ENCODE measurements around the gene DAD1.

The DAD1 gene

GRCh38 chr14:22563987-22564386 lies 25.0 kb downstream of the DAD1 start:
- no peak for DNase-seq (ENCODE audit: insufficient read length, low spot score)
- FAIRE-seq, result no peak
- TF ChIP-seq, protein P1, sequence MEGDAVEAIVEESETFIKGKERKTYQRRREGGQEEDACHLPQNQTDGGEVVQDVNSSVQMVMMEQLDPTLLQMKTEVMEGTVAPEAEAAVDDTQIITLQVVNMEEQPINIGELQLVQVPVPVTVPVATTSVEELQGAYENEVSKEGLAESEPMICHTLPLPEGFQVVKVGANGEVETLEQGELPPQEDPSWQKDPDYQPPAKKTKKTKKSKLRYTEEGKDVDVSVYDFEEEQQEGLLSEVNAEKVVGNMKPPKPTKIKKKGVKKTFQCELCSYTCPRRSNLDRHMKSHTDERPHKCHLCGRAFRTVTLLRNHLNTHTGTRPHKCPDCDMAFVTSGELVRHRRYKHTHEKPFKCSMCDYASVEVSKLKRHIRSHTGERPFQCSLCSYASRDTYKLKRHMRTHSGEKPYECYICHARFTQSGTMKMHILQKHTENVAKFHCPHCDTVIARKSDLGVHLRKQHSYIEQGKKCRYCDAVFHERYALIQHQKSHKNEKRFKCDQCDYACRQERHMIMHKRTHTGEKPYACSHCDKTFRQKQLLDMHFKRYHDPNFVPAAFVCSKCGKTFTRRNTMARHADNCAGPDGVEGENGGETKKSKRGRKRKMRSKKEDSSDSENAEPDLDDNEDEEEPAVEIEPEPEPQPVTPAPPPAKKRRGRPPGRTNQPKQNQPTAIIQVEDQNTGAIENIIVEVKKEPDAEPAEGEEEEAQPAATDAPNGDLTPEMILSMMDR (IDR thresholded peaks at IDR 0.05; ENCODE audit: insufficient read depth, missing control alignments), result no peak

- no peak for FAIRE-seq
- TF ChIP-seq, protein P1 (IDR thresholded peaks at IDR 0.05; ENCODE audit: insufficient read depth, missing control alignments), result no peak
- no peak for DNase-seq (ENCODE audit: insufficient read length, low spot score)
Observed at GRCh38 chr14:22561661-22562579, 27.1 kb downstream of the DAD1 start.

GRCh38 chr14:22561366-22561660 lies 27.7 kb downstream of the DAD1 start:
- TF ChIP-seq, protein P1 (IDR thresholded peaks at IDR 0.05; ENCODE audit: insufficient read depth, missing control alignments), result no peak
- no peak for FAIRE-seq

DNA sequence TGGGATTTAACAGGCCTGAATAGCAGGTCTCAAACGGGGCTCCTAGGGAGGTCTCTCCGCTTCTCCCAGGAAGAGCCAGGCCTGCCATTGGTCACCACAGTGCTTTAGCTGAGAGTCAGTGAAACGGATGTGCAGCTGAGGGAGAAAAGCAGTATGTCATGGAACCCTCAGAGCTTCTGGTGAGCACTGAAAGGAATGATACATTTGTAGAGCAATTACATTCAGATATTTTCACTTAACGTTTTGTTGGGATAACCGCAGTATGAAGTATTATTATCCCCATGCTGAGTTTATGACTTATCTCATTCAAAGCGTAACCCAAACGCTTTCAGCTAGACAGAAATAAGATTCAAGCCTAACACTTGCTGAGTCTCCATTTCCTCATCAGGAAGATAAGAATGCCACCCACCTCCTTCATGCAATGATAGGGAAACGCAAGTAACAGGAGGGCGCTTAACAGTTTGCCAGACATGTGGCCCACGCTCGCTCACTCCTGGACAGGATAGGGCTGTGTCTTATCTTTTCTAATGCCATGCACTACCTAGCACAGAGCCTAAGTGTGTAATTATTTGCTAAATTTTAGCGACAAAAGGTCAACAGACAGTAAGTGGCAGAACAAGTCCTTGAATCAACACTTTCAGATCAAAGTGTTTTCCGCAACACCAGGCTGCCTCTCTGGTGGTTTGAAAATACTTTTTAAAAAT lies 28.2 kb downstream of the DAD1 start:
- TF ChIP-seq, protein P1 (IDR thresholded peaks at IDR 0.05; ENCODE audit: insufficient read depth, missing control alignments), result no peak
- DNase-seq (ENCODE audit: insufficient read length, low spot score) (no peak), FAIRE-seq (no peak)

More at GRCh38 chr14:22561366-22561660, 27.7 kb downstream of the DAD1 start:
- no peak for DNase-seq (ENCODE audit: insufficient read length, low spot score)

DNA sequence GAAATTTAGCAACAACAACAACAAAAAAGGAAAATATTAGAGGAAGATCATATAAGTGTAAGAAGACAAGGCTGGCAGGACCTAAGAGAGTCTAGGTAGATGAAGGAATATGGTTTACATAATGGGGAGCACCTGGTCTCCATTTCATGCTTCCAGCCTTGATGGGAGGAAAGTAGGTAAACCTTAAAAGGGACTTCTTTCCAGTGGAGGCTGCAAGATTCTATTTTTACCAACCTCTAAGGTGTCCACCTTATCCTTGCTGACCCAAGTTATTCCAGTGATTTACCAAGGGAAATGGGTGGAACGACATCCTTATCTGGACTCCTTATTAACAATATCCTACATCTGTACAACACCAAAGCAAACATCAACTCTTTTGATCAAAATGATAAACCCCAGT lies 30.0 kb downstream of the DAD1 start:
- DNase-seq (ENCODE audit: insufficient read length, low spot score) (no peak), FAIRE-seq (no peak)

GRCh38 chr14:22558221-22558913 lies 30.7 kb downstream of the DAD1 start:
- TF ChIP-seq, protein P1 (IDR thresholded peaks at IDR 0.05; ENCODE audit: insufficient read depth, missing control alignments), result no peak
- no peak for FAIRE-seq
- DNase-seq (ENCODE audit: insufficient read length, low spot score), result no peak

More for the DNA sequence above, 30.0 kb downstream of the DAD1 start:
- TF ChIP-seq, protein P1 (IDR thresholded peaks at IDR 0.05; ENCODE audit: insufficient read depth, missing control alignments), result no peak
